Adrenal gland (tissue), 5 donors: ENCODE results near the gene PEPD.

Experiments used
- CTCF ChIP-seq, 6 experiments: fragments of 450-650 bp in 4 of 6; fragments of 200-600 bp in 2 of 6; sonication (generic) in 1 of 6; IDR thresholded peaks; 1 replicate in 5 of 6; 2 replicates in 1 of 6; pipeline versions ENCODE4 v1.5.1 to v1.8.0; 2016 to 2021; ENCODE audit warnings: antibody characterized with exemption in 6 of 6, mild to moderate bottlenecking in 2 of 6, moderate library complexity in 1 of 6
- POLR2A ChIP-seq, 2 donors: fragments of 450-650 bp; IDR thresholded peaks; one replicate each; pipeline ENCODE4 v1.6.1; 2017; ENCODE audit warnings: antibody characterized with exemption in 2 of 2, mild to moderate bottlenecking in 2 of 2, moderate library complexity in 1 of 2
- donor health status: DM: no; HTN: no; CAD: no.

GRCh38 chr19:33402421-33403220 is 119.0 kb downstream of the PEPD start:
- TF ChIP-seq CTCF (IDR thresholded peaks at IDR 0.05) (no peak), POLR2A (IDR thresholded peaks at IDR 0.05) (no peak)
